Right renal pelvis (tissue), 4 donors: ENCODE results near the gene HTATSF1. TPM values are rescaled to one million over a fixed set of nuclear protein-coding genes. Genes with fewer than 3 reads are reported as not detected.

Experiments
- polyA plus RNA-seq, 4 donors: library from polyadenylated mRNA; unstranded; fragments of 120-200 nt; gene quantifications; one replicate each; pipeline ENCODE4 v1.2.1, GENCODE V29; 2013; ENCODE audit not compliant: insufficient read length in 4 of 4

Gene HTATSF1
- polyA plus RNA-seq, 4 donors = 106 to 131 (median 127) TPM

Other genes with a start within 250 kb of the HTATSF1 start
- gene MAP7D3, start 246.2 kb upstream of the HTATSF1 start, polyA plus RNA-seq = 10 to 100 TPM; 14.8 to 17.2 (median 16.1) TPM
- not detected for gene ADGRG4, start 196.6 kb upstream of the HTATSF1 start, polyA plus RNA-seq
- gene BRS3, start 9.6 kb upstream of the HTATSF1 start, polyA plus RNA-seq = under 1 TPM in 3 of 4 donors, not detected in 1; 0.05 to 0.08 (median 0.07) TPM
- 10 to 100 TPM in 1 of 4 donors, 1 to 10 TPM in 3; 6.5 to 16.0 (median 8.3) TPM for gene VGLL1, start 34.6 kb downstream of the HTATSF1 start, polyA plus RNA-seq
- gene CD40LG, start 150.6 kb downstream of the HTATSF1 start, polyA plus RNA-seq = under 1 TPM; 0.08 to 0.20 (median 0.09) TPM